Erythroblast (primary cell): ENCODE measurements around the gene SLCO2A1.

ENCODE experiments used
- GATA1 ChIP-seq: IDR thresholded peaks from 2 replicates; pipeline ENCODE4 v1.6.1; 2011; ENCODE audit warnings: low read depth, mild to moderate bottlenecking, control low read depth, low read length, moderate library complexity
- POLR2A ChIP-seq: IDR thresholded peaks from 2 replicates; pipeline ENCODE4 v1.6.1; 2011; ENCODE audit warnings: mild to moderate bottlenecking, low read length

- TF ChIP-seq POLR2A (no peak), GATA1 (no peak)
Measured at GRCh38 chr3:134055661-134056060, 25.9 kb upstream of the SLCO2A1 start.
